HCT116 (cell line): ENCODE data around the gene LRRC46. TPM values are rescaled to one million over a fixed set of nuclear protein-coding genes. Genes with fewer than 3 reads are reported as not detected.

Experiments used
- ATAC-seq: fragments of 200-7000 bp; cut with Tn5 transposase; 2 replicates; pipeline ENCODE4 v1.9.1; 2020; ENCODE audit warnings: mild to moderate bottlenecking, moderate library complexity
- BruUV-seq: library from RNA; stranded (reverse); fragments of 400-500 nt; replicated peaks from 2 replicates; lab custom pipeline; 2021; lab: Mats Ljungman, UMichigan
- CTCF ChIA-PET: fragments of 300-600 bp; sonication (Branson Sonifier 250); formaldehyde crosslinking; loops from one replicate; lab custom pipeline; 2021; ENCODE audit warnings: antibody characterized with exemption; lab: Charles Lee
- POLR2A ChIA-PET: fragments of 300-600, 350-600 bp; sonication (Branson Sonifier 250); formaldehyde crosslinking; loops from one replicate; lab custom pipeline; 2021; ENCODE audit warnings: antibody characterized with exemption; lab: Charles Lee
- RAD21 ChIA-PET, 2 experiments: fragments of 300-600 bp; sonication (Branson Sonifier 250); formaldehyde crosslinking; loops; one replicate each; lab custom pipeline; 2023; ENCODE audit warnings: low total read pairs in 2 of 2; ENCODE audit not compliant: uncharacterized antibody in 2 of 2, unreplicated experiment in 2 of 2, low non-redundant PET in 1 of 2; lab: Charles Lee
- DNase-seq: peaks from one replicate; pipeline ENCODE4 v3.0.0-alpha.2; 2010; ENCODE audit warnings: low read depth, low spot score
- H2AFZ ChIP-seq: fragments of 200-600 bp; shearing (Covaris generic), sonication (generic); 2 replicates; pipeline ENCODE4 v1.6.1; 2017; ENCODE audit warnings: low read depth, mixed run types, mixed read lengths, antibody characterized with exemption, low read length; ENCODE audit not compliant: poor library complexity, severe bottlenecking
- H3K27ac ChIP-seq: 2 replicates; pipeline ENCODE4 v1.5.1; 2012; ENCODE audit warnings: low read depth, low read length
- H3K27me3 ChIP-seq: fragments of 200-600 bp; sonication (generic); 2 replicates; pipeline ENCODE4 v1.6.1; 2016; ENCODE audit warnings: mixed run types, low read length, mixed read lengths; ENCODE audit not compliant: insufficient read depth
- H3K36me3 ChIP-seq, 2 experiments: fragments of 200-500 bp in 1 of 2; fragments of 200-600 bp in 1 of 2; sonication (Bioruptor generic) in 1 of 2; sonication (generic) in 1 of 2; 2 replicates each; pipeline versions ENCODE4 v1.5.1 to v1.6.1; 2014 to 2016; ENCODE audit warnings: low read length in 2 of 2, inconsistent platforms in 1 of 2, mixed read lengths in 1 of 2, mixed run types in 1 of 2; ENCODE audit not compliant: insufficient read depth in 2 of 2, control insufficient read depth in 1 of 2
- H3K4me1 ChIP-seq, 2 experiments: fragments of 200-600 bp in 1 of 2; sonication (generic) in 1 of 2; 2 replicates each; pipeline versions ENCODE4 v1.5.1 to v1.6.1; 2012 to 2017; ENCODE audit warnings: low read length in 2 of 2, inconsistent platforms in 1 of 2, mild to moderate bottlenecking in 1 of 2, mixed read lengths in 1 of 2, mixed run types in 1 of 2, moderate library complexity in 1 of 2; ENCODE audit not compliant: insufficient read depth in 2 of 2, control insufficient read depth in 1 of 2
- H3K4me2 ChIP-seq: fragments of 200-600 bp; sonication (generic); 2 replicates; pipeline ENCODE4 v1.6.1; 2017; ENCODE audit warnings: mixed run types, low read length, mixed read lengths
- H3K4me3 ChIP-seq, 2 experiments: fragments of 200-600 bp in 1 of 2; sonication (generic) in 1 of 2; replicated peaks in 1 of 2; 2 replicates each; pipeline ENCODE4 v1.5.1; 2011 to 2016; ENCODE audit warnings: low read length in 2 of 2, control low read depth in 1 of 2, low read depth in 1 of 2, mild to moderate bottlenecking in 1 of 2, mixed read lengths in 1 of 2, mixed run types in 1 of 2
- H3K79me2 ChIP-seq: fragments of 200-600 bp; sonication (generic); 2 replicates; pipeline ENCODE4 v1.6.1; 2017; ENCODE audit warnings: mild to moderate bottlenecking, mixed run types, low read length, moderate library complexity, mixed read lengths; ENCODE audit not compliant: insufficient read depth
- H3K9ac ChIP-seq: fragments of 200-600 bp; sonication (generic); 2 replicates; pipeline ENCODE4 v1.6.1; 2016; ENCODE audit warnings: low read length, mixed read lengths
- H3K9me2 ChIP-seq: fragments of 200-600 bp; sonication (generic), shearing (Covaris generic); 2 replicates; pipeline ENCODE4 v1.6.1; 2017; ENCODE audit warnings: mixed run types, mild to moderate bottlenecking, moderate library complexity; ENCODE audit not compliant: insufficient read depth
- H3K9me3 ChIP-seq, 2 experiments: fragments of 200-500 bp in 1 of 2; fragments of 200-600 bp in 1 of 2; sonication (Bioruptor generic) in 1 of 2; sonication (generic) in 1 of 2; 2 replicates each; pipeline ENCODE4 v1.6.1; 2014 to 2017; ENCODE audit warnings: low read length in 2 of 2, mixed read lengths in 2 of 2, inconsistent platforms in 1 of 2, low read depth in 1 of 2, mild to moderate bottlenecking in 1 of 2, mixed run types in 1 of 2, moderate library complexity in 1 of 2; ENCODE audit not compliant: control insufficient read depth in 1 of 2, insufficient read depth in 1 of 2
- H4K20me1 ChIP-seq: fragments of 200-600 bp; sonication (generic), shearing (Covaris generic); 2 replicates; pipeline ENCODE4 v1.6.1; 2017; ENCODE audit warnings: mixed run types, mild to moderate bottlenecking, moderate library complexity; ENCODE audit not compliant: insufficient read depth
- ELF1 ChIP-seq: IDR thresholded peaks from 2 replicates; pipeline ENCODE4 v1.6.1; 2012; ENCODE audit warnings: low read depth, borderline replicate concordance
- FOSL1 ChIP-seq: IDR thresholded peaks from 2 replicates; pipeline ENCODE4 v1.6.1; 2012; ENCODE audit warnings: low read depth
- SP1 ChIP-seq: IDR thresholded peaks from 2 replicates; pipeline ENCODE4 v1.6.1; 2012; ENCODE audit warnings: low read depth
- YY1 ChIP-seq: IDR thresholded peaks from 2 replicates; pipeline ENCODE4 v1.6.1; 2011; ENCODE audit warnings: low read length, low read depth, moderate library complexity, mild to moderate bottlenecking; ENCODE audit not compliant: insufficient replicate concordance; ENCODE audit errors: extremely low read depth
- ZNF274 ChIP-seq: fragments of 200-500 bp; sonication (Bioruptor generic); IDR thresholded peaks from 2 replicates; pipeline ENCODE4 v1.6.1; 2014; ENCODE audit warnings: mild to moderate bottlenecking, low read depth, low read length, inconsistent platforms
- intact Hi-C: fragments of 100-400 bp; cut with micrococcal nuclease; formaldehyde crosslinking; loops from 2 replicates; pipeline ENCODE4 v1.10.0; 2022
- total RNA-seq: library from RNA; stranded (reverse); gene quantifications from one replicate; pipeline ENCODE4 v1.2.1, GENCODE V29; 2021; ENCODE audit not compliant: unreplicated experiment
- TF ChIP-seq, protein P1 (sequence below), 3 experiments: fragments of 200-600 bp in 1 of 3; sonication (generic) in 1 of 3; IDR thresholded peaks in 2 of 3; conservative IDR thresholded peaks in 1 of 3; 2 replicates each; pipeline ENCODE4 v1.5.1; 2012 to 2017; ENCODE audit warnings: low read depth in 2 of 3, low read length in 2 of 3, antibody characterized with exemption in 1 of 3, borderline replicate concordance in 1 of 3, control low read depth in 1 of 3, mild to moderate bottlenecking in 1 of 3, mixed read lengths in 1 of 3, mixed run types in 1 of 3, moderate library complexity in 1 of 3; ENCODE audit not compliant: insufficient read depth in 1 of 3
- TF ChIP-seq, protein P2 (sequence below): IDR thresholded peaks from 2 replicates; pipeline ENCODE4 v1.6.1; 2012; ENCODE audit warnings: low read depth
- TF ChIP-seq, protein P3 (sequence below): IDR thresholded peaks from 2 replicates; pipeline ENCODE4 v1.6.1; 2011; ENCODE audit warnings: mild to moderate bottlenecking, low read length, moderate library complexity; ENCODE audit not compliant: insufficient replicate concordance; ENCODE audit errors: extremely low read depth

Gene LRRC46
- total RNA-seq, 1 experiment from 2014 or later, result 0.76 TPM

DNA sequence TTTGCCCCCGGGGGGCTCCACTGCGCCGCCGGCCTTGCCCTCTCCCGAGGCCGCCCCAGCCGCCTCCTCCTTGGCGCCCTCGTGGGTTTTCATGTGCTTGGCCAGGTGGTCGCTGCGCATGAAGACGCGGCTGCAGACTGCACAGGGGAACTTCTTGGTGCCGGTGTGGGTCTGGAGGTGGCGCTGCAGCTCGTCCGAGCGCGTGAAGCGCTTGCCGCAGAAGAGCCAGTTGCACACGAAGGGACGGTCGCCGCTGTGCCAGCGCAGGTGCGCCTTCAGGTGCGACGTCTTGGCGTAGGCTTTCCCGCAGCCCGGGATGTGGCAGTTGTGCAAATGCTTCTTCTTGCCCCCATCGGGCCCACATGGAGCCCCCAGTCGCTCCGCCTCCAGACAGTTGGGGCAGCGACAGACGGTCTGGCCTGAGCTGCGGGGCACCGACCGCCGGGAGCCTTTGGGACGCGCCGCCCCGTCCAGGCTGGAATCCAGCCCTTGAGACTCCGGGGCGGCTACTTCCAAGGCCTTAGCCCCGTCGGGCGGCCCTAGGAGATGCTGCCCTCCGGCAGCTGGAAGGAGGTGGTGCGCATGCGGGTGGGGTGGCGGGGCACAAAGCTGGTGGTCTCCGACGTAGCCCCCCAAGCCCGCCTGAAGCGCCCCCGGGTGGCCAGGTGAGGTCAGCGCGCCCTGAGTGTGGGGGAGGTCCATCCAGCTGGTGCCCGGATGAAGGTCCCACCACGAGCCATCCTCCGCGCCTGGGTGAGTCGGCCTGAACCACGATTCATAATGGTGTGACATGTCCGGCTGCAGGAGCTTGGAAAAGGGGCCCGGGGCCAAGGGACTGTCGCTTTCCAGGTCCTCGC lies 16.1 kb downstream of the LRRC46 start:
- DNase-seq (no peak), ATAC-seq (no peak)
- H3K4me2 ChIP-seq, result no peak overlapping the region
- H3K9ac ChIP-seq, result no peak overlapping the region
- intact Hi-C loops, result no loop called here
- RAD21 ChIA-PET, result interaction anchor here in 1 of 2 experiments (1.7 kb wide), 1 partner anchor 42 kb away, joined by 4 read pairs; no protein-coding TSS in a partner anchor
- no peak overlapping the region for H3K4me3 ChIP-seq
- H3K9me2 ChIP-seq, result no peaks in the 10 kb centered on the region
- H3K36me3 ChIP-seq, result no peaks in the 10 kb centered on the region; a peak in 1 of 4 replicates
- TF ChIP-seq, protein P1, sequence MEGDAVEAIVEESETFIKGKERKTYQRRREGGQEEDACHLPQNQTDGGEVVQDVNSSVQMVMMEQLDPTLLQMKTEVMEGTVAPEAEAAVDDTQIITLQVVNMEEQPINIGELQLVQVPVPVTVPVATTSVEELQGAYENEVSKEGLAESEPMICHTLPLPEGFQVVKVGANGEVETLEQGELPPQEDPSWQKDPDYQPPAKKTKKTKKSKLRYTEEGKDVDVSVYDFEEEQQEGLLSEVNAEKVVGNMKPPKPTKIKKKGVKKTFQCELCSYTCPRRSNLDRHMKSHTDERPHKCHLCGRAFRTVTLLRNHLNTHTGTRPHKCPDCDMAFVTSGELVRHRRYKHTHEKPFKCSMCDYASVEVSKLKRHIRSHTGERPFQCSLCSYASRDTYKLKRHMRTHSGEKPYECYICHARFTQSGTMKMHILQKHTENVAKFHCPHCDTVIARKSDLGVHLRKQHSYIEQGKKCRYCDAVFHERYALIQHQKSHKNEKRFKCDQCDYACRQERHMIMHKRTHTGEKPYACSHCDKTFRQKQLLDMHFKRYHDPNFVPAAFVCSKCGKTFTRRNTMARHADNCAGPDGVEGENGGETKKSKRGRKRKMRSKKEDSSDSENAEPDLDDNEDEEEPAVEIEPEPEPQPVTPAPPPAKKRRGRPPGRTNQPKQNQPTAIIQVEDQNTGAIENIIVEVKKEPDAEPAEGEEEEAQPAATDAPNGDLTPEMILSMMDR (IDR thresholded peaks at IDR 0.05 in 2 of 3, conservative IDR thresholded peaks at IDR 0.05 in 1 of 3; ENCODE audit: borderline replicate concordance in 1 of 3, insufficient read depth in 1 of 3, low read depth in 2 of 3, low read length in 2 of 3), result peak; percentile 11 to 86 (median 81); a peak in 5 of 6 replicates
- no peak for TF ChIP-seq ELF1
- CTCF ChIA-PET, result interaction anchor here (1.1 to 12.6 kb wide), 6 partner anchors 8 to 100 kb away, joined by 3 to 393 read pairs (median 4); partner anchors contain the start of genes LRRC46, MRPL10, PNPO and SP2
- H2AFZ ChIP-seq, result no peak overlapping the region
- H3K27me3 ChIP-seq, result no peaks in the 10 kb centered on the region
- H4K20me1 ChIP-seq, result no peaks in the 10 kb centered on the region
- no TSS peak for BruUV-seq
- H3K4me1 ChIP-seq, result peaks cover 20 to 51% of the 10 kb centered on the region in 2 experiments
- H3K79me2 ChIP-seq, result peaks cover 23% of the 10 kb centered on the region; the same call in 1 of the 2 replicates
- no peaks in the 10 kb centered on the region for H3K9me3 ChIP-seq
- H3K27ac ChIP-seq, result no peak overlapping the region
- POLR2A ChIA-PET, result interaction anchor here (1.0 kb wide), 1 partner anchor 48 kb away, joined by 3 read pairs; the partner anchor contains the start of gene SP2

DNA sequence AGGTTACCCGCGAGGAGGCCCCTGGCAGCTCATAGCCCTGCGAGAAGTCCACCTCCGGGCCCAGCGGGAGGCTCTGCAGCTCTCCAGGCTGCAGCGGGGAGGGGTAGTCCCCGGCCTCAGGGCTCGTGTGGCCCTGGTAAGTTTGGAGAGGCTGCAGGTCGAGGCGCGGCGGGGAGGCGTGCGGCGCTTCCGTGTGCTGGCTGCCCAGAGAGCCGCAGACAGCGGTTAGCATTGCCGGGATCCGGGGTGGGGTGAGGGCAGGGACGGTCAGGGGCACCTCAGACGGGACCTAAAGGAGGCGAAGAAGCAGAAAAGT lies 16.7 kb downstream of the LRRC46 start:
- BruUV-seq, result no TSS peak
- peaks cover 23% of the 10 kb centered on the region; the same call in 1 of the 2 replicates for H3K79me2 ChIP-seq
- 0 out of 2 replicates have a peak, but pooled peaks cover 2% of the 10 kb centered on the region for H3K27me3 ChIP-seq
- no peaks in the 10 kb centered on the region for H3K9me2 ChIP-seq
- peaks cover 16 to 45% of the 10 kb centered on the region in 2 experiments for H3K4me1 ChIP-seq
- RAD21 ChIA-PET, result no interaction called here
- intact Hi-C loops, result no loop called here
- H3K27ac ChIP-seq, result no peak overlapping the region
- no peak for ATAC-seq
- no peaks in the 10 kb centered on the region for H4K20me1 ChIP-seq
- no peak overlapping the region for H3K4me3 ChIP-seq
- no peak overlapping the region for H3K9ac ChIP-seq
- no peaks in the 10 kb centered on the region for H3K9me3 ChIP-seq
- H3K4me2 ChIP-seq, result no peak overlapping the region
- H3K36me3 ChIP-seq, result no peaks in the 10 kb centered on the region; a peak in 1 of 4 replicates
- no peak overlapping the region for H2AFZ ChIP-seq
- POLR2A ChIA-PET, result interaction anchor here (0.8 to 1.0 kb wide), 2 partner anchors 12 to 48 kb away, joined by 3 read pairs; partner anchors contain the start of gene SP2
- CTCF ChIA-PET, result interaction anchor here (1.1 to 12.6 kb wide), 4 partner anchors 16 to 99 kb away, joined by 4 to 393 read pairs (median 4); partner anchors contain the start of genes LRRC46, MRPL10 and SP2
- no peak for DNase-seq
- TF ChIP-seq YY1, result no peak
- TF ChIP-seq FOSL1, result no peak
- no peak for TF ChIP-seq ELF1
- no peak for TF ChIP-seq SP1
- TF ChIP-seq, protein P2, sequence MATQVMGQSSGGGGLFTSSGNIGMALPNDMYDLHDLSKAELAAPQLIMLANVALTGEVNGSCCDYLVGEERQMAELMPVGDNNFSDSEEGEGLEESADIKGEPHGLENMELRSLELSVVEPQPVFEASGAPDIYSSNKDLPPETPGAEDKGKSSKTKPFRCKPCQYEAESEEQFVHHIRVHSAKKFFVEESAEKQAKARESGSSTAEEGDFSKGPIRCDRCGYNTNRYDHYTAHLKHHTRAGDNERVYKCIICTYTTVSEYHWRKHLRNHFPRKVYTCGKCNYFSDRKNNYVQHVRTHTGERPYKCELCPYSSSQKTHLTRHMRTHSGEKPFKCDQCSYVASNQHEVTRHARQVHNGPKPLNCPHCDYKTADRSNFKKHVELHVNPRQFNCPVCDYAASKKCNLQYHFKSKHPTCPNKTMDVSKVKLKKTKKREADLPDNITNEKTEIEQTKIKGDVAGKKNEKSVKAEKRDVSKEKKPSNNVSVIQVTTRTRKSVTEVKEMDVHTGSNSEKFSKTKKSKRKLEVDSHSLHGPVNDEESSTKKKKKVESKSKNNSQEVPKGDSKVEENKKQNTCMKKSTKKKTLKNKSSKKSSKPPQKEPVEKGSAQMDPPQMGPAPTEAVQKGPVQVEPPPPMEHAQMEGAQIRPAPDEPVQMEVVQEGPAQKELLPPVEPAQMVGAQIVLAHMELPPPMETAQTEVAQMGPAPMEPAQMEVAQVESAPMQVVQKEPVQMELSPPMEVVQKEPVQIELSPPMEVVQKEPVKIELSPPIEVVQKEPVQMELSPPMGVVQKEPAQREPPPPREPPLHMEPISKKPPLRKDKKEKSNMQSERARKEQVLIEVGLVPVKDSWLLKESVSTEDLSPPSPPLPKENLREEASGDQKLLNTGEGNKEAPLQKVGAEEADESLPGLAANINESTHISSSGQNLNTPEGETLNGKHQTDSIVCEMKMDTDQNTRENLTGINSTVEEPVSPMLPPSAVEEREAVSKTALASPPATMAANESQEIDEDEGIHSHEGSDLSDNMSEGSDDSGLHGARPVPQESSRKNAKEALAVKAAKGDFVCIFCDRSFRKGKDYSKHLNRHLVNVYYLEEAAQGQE, result no peak
- no peak for TF ChIP-seq ZNF274
- TF ChIP-seq, protein P3, sequence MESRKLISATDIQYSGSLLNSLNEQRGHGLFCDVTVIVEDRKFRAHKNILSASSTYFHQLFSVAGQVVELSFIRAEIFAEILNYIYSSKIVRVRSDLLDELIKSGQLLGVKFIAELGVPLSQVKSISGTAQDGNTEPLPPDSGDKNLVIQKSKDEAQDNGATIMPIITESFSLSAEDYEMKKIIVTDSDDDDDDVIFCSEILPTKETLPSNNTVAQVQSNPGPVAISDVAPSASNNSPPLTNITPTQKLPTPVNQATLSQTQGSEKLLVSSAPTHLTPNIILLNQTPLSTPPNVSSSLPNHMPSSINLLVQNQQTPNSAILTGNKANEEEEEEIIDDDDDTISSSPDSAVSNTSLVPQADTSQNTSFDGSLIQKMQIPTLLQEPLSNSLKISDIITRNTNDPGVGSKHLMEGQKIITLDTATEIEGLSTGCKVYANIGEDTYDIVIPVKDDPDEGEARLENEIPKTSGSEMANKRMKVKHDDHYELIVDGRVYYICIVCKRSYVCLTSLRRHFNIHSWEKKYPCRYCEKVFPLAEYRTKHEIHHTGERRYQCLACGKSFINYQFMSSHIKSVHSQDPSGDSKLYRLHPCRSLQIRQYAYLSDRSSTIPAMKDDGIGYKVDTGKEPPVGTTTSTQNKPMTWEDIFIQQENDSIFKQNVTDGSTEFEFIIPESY, result no peak
